Astrocyte of the spinal cord (primary cell): ENCODE measurements around the gene DDAH1.

ENCODE experiments used
- DNase-seq: peaks from one replicate; pipeline ENCODE4 v3.0.0; 2011; ENCODE audit warnings: low read depth, low spot score
- H3K4me3 ChIP-seq: 2 replicates; pipeline ENCODE4 v1.5.1; 2011; ENCODE audit warnings: low read depth, mild to moderate bottlenecking, low read length, moderate library complexity
- CTCF ChIP-seq: IDR thresholded peaks from 2 replicates; pipeline ENCODE4 v1.5.1; 2012; ENCODE audit warnings: low read depth, mild to moderate bottlenecking, low read length, inconsistent platforms
- in situ Hi-C: cut with HindIII; loops from 2 replicates; pipeline ENCODE4 v1.10.0; 2017; ENCODE audit warnings: low sequenced_read_pairs

Gene DDAH1

GRCh38 chr1:85406081-85406480 lies 58.9 kb downstream of the DDAH1 start:
- TF ChIP-seq CTCF = no peak
- no peak overlapping the region for H3K4me3 ChIP-seq
- DNase-seq = no peak
- in situ Hi-C loops = no loop called here

GRCh38 chr1:85404408-85404807 lies 60.6 kb downstream of the DDAH1 start:
- in situ Hi-C loops = no loop called here

GRCh38 chr1:85398391-85399064 lies 66.4 kb downstream of the DDAH1 start:
- H3K4me3 ChIP-seq = no peak overlapping the region
- peak; percentile 44 for TF ChIP-seq CTCF
- in situ Hi-C loops = no loop called here
- DNase-seq = peak; percentile 60

More at GRCh38 chr1:85404408-85404807, 60.6 kb downstream of the DDAH1 start:
- H3K4me3 ChIP-seq = no peak overlapping the region
- DNase-seq = no peak
- TF ChIP-seq CTCF = no peak

- in situ Hi-C loops = no loop called here
- DNase-seq = no peak
- no peak overlapping the region for H3K4me3 ChIP-seq
- TF ChIP-seq CTCF = no peak
These were observed 67.4 kb downstream of the DDAH1 start for GRCh38 chr1:85397490-85398032.

GRCh38 chr1:85396194-85396593 lies 68.8 kb downstream of the DDAH1 start:
- no peak for DNase-seq
- no peak overlapping the region for H3K4me3 ChIP-seq
- no peak for TF ChIP-seq CTCF
- in situ Hi-C loops = no loop called here

GRCh38 chr1:85394130-85394529 lies 70.8 kb downstream of the DDAH1 start:
- DNase-seq = no peak
- in situ Hi-C loops = no loop called here
- no peak for TF ChIP-seq CTCF
- no peak overlapping the region for H3K4me3 ChIP-seq

GRCh38 chr1:85393490-85393889 lies 71.5 kb downstream of the DDAH1 start:
- in situ Hi-C loops = no loop called here
- H3K4me3 ChIP-seq = no peak overlapping the region
- DNase-seq = no peak
- no peak for TF ChIP-seq CTCF
